ENCODE data around the gene ATAT1. TPM values are rescaled to one million over a fixed set of nuclear protein-coding genes. Genes with fewer than 3 reads are reported as not detected.
A peak's percentile ranks its signal among the peaks of the same experiment; 100 is the strongest.

The ATAT1 gene
- total and polyA plus RNA-seq, 2 of the 13 experiments (the other 11 are each of a cell fraction or from before 2014, with no cell fraction given), result 9.2 to 23.6 TPM

DNA sequence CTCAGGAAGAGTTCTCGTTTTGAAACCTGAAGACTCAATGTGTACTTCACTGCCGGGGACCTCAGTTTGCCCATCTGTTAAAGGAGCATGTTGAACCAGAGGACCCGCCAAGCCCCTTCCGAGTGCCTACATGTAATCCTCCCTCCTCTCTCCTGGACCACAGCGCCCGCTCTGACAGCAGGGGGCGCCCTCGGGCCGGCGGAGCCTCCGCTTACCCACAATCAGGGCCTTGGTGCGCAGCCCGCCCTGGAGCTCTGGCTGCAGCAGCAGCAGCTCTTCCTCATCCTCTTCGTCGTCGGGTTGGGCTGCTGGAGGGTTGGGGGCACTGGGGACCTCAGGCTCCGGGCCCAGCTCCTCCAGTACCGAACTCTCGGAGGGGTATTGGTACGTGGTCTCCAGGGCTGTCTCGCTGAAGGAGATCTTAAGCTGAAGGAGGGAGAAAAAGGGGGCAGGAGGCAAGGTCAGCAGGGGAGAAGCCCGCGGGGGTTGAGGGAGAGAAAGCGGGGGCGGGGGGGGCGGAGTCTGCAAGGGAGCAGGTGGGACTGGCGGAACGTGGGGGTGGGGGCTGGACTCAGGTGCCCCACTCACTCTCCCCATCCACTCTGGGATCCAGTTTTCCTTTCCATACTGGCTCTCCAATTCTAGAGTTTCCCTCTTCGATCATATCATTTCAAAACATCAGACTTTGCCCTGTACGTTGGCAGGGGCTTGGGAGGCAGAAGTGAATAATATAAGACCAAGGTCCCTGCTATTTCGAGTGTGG is 52.5 kb downstream of the ATAT1 start (continued):
- TF ChIP-seq, protein P1, sequence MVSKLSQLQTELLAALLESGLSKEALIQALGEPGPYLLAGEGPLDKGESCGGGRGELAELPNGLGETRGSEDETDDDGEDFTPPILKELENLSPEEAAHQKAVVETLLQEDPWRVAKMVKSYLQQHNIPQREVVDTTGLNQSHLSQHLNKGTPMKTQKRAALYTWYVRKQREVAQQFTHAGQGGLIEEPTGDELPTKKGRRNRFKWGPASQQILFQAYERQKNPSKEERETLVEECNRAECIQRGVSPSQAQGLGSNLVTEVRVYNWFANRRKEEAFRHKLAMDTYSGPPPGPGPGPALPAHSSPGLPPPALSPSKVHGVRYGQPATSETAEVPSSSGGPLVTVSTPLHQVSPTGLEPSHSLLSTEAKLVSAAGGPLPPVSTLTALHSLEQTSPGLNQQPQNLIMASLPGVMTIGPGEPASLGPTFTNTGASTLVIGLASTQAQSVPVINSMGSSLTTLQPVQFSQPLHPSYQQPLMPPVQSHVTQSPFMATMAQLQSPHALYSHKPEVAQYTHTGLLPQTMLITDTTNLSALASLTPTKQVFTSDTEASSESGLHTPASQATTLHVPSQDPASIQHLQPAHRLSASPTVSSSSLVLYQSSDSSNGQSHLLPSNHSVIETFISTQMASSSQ (IDR thresholded peaks at IDR 0.05; ENCODE audit: low read depth), result no peak
- TF ChIP-seq, protein P1 (CRISPR knock-in tag; IDR thresholded peaks at IDR 0.05; ENCODE audit: borderline replicate concordance), result 0 out of 2 replicates have a peak, but pooled peaks have one; percentile 13
- peak; percentile 74; the same call in 1 of the 2 replicates for TF ChIP-seq KDM1A (CRISPR knock-in tag; IDR thresholded peaks at IDR 0.05)
- TF ChIP-seq, protein P2, sequence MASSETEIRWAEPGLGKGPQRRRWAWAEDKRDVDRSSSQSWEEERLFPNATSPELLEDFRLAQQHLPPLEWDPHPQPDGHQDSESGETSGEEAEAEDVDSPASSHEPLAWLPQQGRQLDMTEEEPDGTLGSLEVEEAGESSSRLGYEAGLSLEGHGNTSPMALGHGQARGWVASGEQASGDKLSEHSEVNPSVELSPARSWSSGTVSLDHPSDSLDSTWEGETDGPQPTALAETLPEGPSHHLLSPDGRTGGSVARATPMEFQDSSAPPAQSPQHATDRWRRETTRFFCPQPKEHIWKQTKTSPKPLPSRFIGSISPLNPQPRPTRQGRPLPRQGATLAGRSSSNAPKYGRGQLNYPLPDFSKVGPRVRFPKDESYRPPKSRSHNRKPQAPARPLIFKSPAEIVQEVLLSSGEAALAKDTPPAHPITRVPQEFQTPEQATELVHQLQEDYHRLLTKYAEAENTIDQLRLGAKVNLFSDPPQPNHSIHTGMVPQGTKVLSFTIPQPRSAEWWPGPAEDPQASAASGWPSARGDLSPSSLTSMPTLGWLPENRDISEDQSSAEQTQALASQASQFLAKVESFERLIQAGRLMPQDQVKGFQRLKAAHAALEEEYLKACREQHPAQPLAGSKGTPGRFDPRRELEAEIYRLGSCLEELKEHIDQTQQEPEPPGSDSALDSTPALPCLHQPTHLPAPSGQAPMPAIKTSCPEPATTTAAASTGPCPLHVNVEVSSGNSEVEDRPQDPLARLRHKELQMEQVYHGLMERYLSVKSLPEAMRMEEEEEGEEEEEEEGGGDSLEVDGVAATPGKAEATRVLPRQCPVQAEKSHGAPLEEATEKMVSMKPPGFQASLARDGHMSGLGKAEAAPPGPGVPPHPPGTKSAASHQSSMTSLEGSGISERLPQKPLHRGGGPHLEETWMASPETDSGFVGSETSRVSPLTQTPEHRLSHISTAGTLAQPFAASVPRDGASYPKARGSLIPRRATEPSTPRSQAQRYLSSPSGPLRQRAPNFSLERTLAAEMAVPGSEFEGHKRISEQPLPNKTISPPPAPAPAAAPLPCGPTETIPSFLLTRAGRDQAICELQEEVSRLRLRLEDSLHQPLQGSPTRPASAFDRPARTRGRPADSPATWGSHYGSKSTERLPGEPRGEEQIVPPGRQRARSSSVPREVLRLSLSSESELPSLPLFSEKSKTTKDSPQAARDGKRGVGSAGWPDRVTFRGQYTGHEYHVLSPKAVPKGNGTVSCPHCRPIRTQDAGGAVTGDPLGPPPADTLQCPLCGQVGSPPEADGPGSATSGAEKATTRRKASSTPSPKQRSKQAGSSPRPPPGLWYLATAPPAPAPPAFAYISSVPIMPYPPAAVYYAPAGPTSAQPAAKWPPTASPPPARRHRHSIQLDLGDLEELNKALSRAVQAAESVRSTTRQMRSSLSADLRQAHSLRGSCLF (CRISPR knock-in tag; IDR thresholded peaks at IDR 0.05; ENCODE audit: borderline replicate concordance), result no peak
- peak; percentile 87 for TF ChIP-seq HDAC1 (CRISPR knock-in tag; IDR thresholded peaks at IDR 0.05)
- TF ChIP-seq, protein P3, sequence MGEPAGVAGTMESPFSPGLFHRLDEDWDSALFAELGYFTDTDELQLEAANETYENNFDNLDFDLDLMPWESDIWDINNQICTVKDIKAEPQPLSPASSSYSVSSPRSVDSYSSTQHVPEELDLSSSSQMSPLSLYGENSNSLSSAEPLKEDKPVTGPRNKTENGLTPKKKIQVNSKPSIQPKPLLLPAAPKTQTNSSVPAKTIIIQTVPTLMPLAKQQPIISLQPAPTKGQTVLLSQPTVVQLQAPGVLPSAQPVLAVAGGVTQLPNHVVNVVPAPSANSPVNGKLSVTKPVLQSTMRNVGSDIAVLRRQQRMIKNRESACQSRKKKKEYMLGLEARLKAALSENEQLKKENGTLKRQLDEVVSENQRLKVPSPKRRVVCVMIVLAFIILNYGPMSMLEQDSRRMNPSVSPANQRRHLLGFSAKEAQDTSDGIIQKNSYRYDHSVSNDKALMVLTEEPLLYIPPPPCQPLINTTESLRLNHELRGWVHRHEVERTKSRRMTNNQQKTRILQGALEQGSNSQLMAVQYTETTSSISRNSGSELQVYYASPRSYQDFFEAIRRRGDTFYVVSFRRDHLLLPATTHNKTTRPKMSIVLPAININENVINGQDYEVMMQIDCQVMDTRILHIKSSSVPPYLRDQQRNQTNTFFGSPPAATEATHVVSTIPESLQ (CRISPR knock-in tag; conservative IDR thresholded peaks at IDR 0.05), result 0 out of 2 replicates have a peak, but pooled peaks have one; percentile 59
- peak; percentile 89 for TF ChIP-seq IRF2 (CRISPR knock-in tag; IDR thresholded peaks at IDR 0.05)
- TF ChIP-seq, protein P4, sequence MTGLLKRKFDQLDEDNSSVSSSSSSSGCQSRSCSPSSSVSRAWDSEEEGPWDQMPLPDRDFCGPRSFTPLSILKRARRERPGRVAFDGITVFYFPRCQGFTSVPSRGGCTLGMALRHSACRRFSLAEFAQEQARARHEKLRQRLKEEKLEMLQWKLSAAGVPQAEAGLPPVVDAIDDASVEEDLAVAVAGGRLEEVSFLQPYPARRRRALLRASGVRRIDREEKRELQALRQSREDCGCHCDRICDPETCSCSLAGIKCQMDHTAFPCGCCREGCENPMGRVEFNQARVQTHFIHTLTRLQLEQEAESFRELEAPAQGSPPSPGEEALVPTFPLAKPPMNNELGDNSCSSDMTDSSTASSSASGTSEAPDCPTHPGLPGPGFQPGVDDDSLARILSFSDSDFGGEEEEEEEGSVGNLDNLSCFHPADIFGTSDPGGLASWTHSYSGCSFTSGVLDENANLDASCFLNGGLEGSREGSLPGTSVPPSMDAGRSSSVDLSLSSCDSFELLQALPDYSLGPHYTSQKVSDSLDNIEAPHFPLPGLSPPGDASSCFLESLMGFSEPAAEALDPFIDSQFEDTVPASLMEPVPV (CRISPR knock-in tag; IDR thresholded peaks at IDR 0.05), result peak; percentile 77
- no peak for TF ChIP-seq SRSF4 (IDR thresholded peaks at IDR 0.05; ENCODE audit: low read depth, low read length, poor library complexity, severe bottlenecking)
